Measurements from ENCODE around the gene TMEM9B. TPM values are rescaled to one million over a fixed set of nuclear protein-coding genes. Genes with fewer than 3 reads are reported as not detected.

Gene TMEM9B
- total and polyA plus RNA-seq, 2 donors (not counting 1 experiment from before 2014, with no cell fraction given) = 51.0 to 61.6 TPM

DNA sequence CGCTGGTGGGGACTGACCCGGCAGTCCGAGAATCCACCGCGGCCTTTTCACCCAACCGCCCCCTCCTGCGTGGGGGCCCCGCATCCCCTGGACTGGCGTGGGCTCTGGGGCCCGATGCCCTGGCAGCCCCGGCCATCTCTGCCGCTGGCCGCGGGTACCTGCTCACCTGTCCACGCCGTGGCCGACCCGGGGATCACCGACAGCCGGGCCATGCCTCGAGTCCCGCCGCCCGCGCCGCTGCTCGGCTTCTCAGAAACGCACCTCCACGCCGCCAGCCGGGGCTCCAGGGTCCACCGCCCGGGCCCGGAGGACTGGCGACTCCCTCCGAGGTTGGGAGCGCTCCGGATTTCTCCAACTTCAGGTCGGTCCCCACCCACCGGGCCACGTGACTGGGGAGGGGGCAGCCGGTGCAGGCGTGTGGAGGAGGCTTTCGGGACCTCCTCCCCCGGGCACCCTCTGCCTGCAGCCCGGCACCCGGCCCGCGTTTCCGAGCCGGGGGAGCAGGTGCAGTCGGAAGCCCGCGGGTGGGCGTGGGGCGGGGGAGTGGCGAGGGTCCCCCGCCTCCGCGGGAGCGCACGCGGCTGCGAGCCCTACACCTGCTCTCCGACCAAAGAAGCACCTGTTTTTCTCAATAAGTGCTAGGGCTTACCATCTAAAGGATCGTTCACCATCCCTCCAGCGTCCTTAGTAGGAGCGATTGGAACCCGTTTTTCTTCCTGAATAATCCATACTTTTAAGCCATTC is 40.1 kb upstream of the TMEM9B start:
- Histone ChIP-seq H2AFZ (ENCODE audit: low read length) (peak overlapping the region; percentile 45), H3K9ac (ENCODE audit: insufficient read depth, low read length) (peak overlapping the region; percentile 51), H3K27me3 (ENCODE audit: control insufficient read depth, insufficient read depth, low read length) (peaks cover 22% of the 10 kb centered on the region), H3K4me3 (replicated peaks in 1 of 4; ENCODE audit: control extremely low read depth in 1 of 4, insufficient read depth in 1 of 4, low read depth in 3 of 4, low read length in 4 of 4) (peak overlapping the region in 3 of 4 experiments; percentile 25 to 55 (median 46)), H3K4me1 (ENCODE audit: control insufficient read depth, extremely low read depth, insufficient read depth, low read length) (peaks cover 7% of the 10 kb centered on the region), H3K36me3 (ENCODE audit: control insufficient read depth, insufficient read depth, low read length) (no peaks in the 10 kb centered on the region), H3K79me2 (ENCODE audit: control insufficient read depth, insufficient read depth, low read length) (no peaks in the 10 kb centered on the region), H4K20me1 (ENCODE audit: control insufficient read depth, extremely low read depth, insufficient read depth, low read length) (no peaks in the 10 kb centered on the region), H3K4me2 (ENCODE audit: extremely low read depth, insufficient read depth, low read length) (peak overlapping the region; percentile 74), H3K27ac (ENCODE audit: insufficient read depth, low read length) (no peak overlapping the region), H3K9me3 (ENCODE audit: control insufficient read depth, insufficient read depth, low read depth, low read length) (no peaks in the 10 kb centered on the region)
- TF ChIP-seq, protein P1, sequence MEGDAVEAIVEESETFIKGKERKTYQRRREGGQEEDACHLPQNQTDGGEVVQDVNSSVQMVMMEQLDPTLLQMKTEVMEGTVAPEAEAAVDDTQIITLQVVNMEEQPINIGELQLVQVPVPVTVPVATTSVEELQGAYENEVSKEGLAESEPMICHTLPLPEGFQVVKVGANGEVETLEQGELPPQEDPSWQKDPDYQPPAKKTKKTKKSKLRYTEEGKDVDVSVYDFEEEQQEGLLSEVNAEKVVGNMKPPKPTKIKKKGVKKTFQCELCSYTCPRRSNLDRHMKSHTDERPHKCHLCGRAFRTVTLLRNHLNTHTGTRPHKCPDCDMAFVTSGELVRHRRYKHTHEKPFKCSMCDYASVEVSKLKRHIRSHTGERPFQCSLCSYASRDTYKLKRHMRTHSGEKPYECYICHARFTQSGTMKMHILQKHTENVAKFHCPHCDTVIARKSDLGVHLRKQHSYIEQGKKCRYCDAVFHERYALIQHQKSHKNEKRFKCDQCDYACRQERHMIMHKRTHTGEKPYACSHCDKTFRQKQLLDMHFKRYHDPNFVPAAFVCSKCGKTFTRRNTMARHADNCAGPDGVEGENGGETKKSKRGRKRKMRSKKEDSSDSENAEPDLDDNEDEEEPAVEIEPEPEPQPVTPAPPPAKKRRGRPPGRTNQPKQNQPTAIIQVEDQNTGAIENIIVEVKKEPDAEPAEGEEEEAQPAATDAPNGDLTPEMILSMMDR (conservative IDR thresholded peaks at IDR 0.05 in 1 of 2, IDR thresholded peaks at IDR 0.05 in 1 of 2; ENCODE audit: low read depth in 1 of 2, low read length in 2 of 2) = no peak
- peak; percentile 24 for TF ChIP-seq EZH2 (IDR thresholded peaks at IDR 0.05; ENCODE audit: low read length, missing control alignments)
- DNase-seq (ENCODE audit: low read depth in 2 of 2) = no peak

DNA sequence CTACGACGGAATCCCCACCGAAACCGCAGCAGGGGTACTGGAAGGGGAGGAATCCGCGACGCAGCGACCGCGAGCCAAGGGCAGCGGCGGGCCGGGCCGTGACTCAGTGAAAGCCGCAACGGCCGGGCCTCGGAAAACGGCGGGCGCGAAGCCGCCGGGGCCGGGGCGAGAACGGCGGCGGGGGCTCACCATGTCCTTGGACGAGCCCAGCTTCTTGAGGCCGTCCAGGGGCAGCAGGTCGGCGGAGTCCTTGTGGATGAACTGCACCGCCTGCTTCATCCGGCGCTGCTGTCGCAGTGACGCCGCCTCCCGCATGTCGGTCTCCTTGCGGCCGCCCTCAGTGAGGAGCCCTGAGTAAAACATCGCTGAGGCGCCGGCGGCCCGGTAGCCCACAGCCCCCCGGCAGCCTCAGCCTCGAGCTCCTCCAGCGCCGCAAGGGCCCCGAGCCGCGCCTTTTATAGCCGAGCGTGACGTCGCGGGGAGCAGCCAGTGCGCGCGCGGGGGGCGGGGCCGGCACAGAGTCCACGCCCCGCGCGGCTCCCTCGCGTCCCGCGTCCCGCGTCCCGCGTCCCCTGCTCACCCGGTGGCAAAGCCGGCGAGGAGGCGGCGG is 39.4 kb upstream of the TMEM9B start, which contains the start of gene NRIP3:
Gene NRIP3, minus strand, starts transcription at position 429 of the 610 bp plus-strand sequence. Its CDS starts 66 bp downstream, at position 363.
- peaks cover 7% of the 10 kb centered on the region for H3K4me1 ChIP-seq (ENCODE audit: control insufficient read depth, extremely low read depth, insufficient read depth, low read length)
- TF ChIP-seq EZH2 (IDR thresholded peaks at IDR 0.05; ENCODE audit: low read length, missing control alignments) = no peak
- TF ChIP-seq, protein P1 (conservative IDR thresholded peaks at IDR 0.05 in 1 of 2, IDR thresholded peaks at IDR 0.05 in 1 of 2; ENCODE audit: low read depth in 1 of 2, low read length in 2 of 2) = no peak
- H3K9ac ChIP-seq (ENCODE audit: insufficient read depth, low read length) = peak within 1 kb of the TSS; percentile 51
- H3K4me2 ChIP-seq (ENCODE audit: extremely low read depth, insufficient read depth, low read length) = peak within 1 kb of the TSS; percentile 74
- no peaks in the 10 kb centered on the region for H4K20me1 ChIP-seq (ENCODE audit: control insufficient read depth, extremely low read depth, insufficient read depth, low read length)
- H3K36me3 ChIP-seq (ENCODE audit: control insufficient read depth, insufficient read depth, low read length) = no peaks in the 10 kb centered on the region
- H3K9me3 ChIP-seq (ENCODE audit: control insufficient read depth, insufficient read depth, low read depth, low read length) = no peaks in the 10 kb centered on the region
- H3K79me2 ChIP-seq (ENCODE audit: control insufficient read depth, insufficient read depth, low read length) = no peaks in the 10 kb centered on the region
- peaks cover 22% of the 10 kb centered on the region for H3K27me3 ChIP-seq (ENCODE audit: control insufficient read depth, insufficient read depth, low read length)
- peak within 1 kb of the TSS; percentile 45 for H2AFZ ChIP-seq (ENCODE audit: low read length)
- peak; percentile 45 to 76 for DNase-seq (ENCODE audit: low read depth in 2 of 2)
- H3K27ac ChIP-seq (ENCODE audit: insufficient read depth, low read length) = peak within 1 kb of the TSS; percentile 37
- peak within 1 kb of the TSS; percentile 25 to 56 (median 50) for H3K4me3 ChIP-seq (replicated peaks in 1 of 4; ENCODE audit: control extremely low read depth in 1 of 4, insufficient read depth in 1 of 4, low read depth in 3 of 4, low read length in 4 of 4)

GRCh38 chr11:9002920-9003572 is 38.8 kb upstream of the TMEM9B start:
- peaks cover 22% of the 10 kb centered on the region for H3K27me3 ChIP-seq (ENCODE audit: control insufficient read depth, insufficient read depth, low read length)
- peak overlapping the region; percentile 74 for H3K4me2 ChIP-seq (ENCODE audit: extremely low read depth, insufficient read depth, low read length)
- no peak for DNase-seq (ENCODE audit: low read depth in 2 of 2)
- no peaks in the 10 kb centered on the region for H4K20me1 ChIP-seq (ENCODE audit: control insufficient read depth, extremely low read depth, insufficient read depth, low read length)
- no peaks in the 10 kb centered on the region for H3K9me3 ChIP-seq (ENCODE audit: control insufficient read depth, insufficient read depth, low read depth, low read length)
- H3K9ac ChIP-seq (ENCODE audit: insufficient read depth, low read length) = no peak overlapping the region
- H3K79me2 ChIP-seq (ENCODE audit: control insufficient read depth, insufficient read depth, low read length) = no peaks in the 10 kb centered on the region
- peak overlapping the region; percentile 35 for H2AFZ ChIP-seq (ENCODE audit: low read length)
- peak overlapping the region; percentile 37 for H3K27ac ChIP-seq (ENCODE audit: insufficient read depth, low read length)
- peaks cover 7% of the 10 kb centered on the region for H3K4me1 ChIP-seq (ENCODE audit: control insufficient read depth, extremely low read depth, insufficient read depth, low read length)
- peak overlapping the region; percentile 25 to 56 (median 50) for H3K4me3 ChIP-seq (replicated peaks in 1 of 4; ENCODE audit: control extremely low read depth in 1 of 4, insufficient read depth in 1 of 4, low read depth in 3 of 4, low read length in 4 of 4)
- H3K36me3 ChIP-seq (ENCODE audit: control insufficient read depth, insufficient read depth, low read length) = no peaks in the 10 kb centered on the region
- TF ChIP-seq, protein P1 (conservative IDR thresholded peaks at IDR 0.05 in 1 of 2, IDR thresholded peaks at IDR 0.05 in 1 of 2; ENCODE audit: low read depth in 1 of 2, low read length in 2 of 2) = no peak
- TF ChIP-seq EZH2 (IDR thresholded peaks at IDR 0.05; ENCODE audit: low read length, missing control alignments) = no peak

All from fibroblast of lung (primary cell).